ENCODE data around the gene SLC9B1.
"Not testable (repeated sequence)": the region's sequence is repeated elsewhere in the genome, so short reads cannot be mapped to it uniquely, and the experiment has no call there.

SLC9B1 gene

GRCh38 chr4:102871772-102872171, 147.7 kb downstream of the SLC9B1 start:
- no peak for DNase-seq

- no peak for DNase-seq
These were observed 149.8 kb downstream of the SLC9B1 start for GRCh38 chr4:102869569-102870197.

DNA sequence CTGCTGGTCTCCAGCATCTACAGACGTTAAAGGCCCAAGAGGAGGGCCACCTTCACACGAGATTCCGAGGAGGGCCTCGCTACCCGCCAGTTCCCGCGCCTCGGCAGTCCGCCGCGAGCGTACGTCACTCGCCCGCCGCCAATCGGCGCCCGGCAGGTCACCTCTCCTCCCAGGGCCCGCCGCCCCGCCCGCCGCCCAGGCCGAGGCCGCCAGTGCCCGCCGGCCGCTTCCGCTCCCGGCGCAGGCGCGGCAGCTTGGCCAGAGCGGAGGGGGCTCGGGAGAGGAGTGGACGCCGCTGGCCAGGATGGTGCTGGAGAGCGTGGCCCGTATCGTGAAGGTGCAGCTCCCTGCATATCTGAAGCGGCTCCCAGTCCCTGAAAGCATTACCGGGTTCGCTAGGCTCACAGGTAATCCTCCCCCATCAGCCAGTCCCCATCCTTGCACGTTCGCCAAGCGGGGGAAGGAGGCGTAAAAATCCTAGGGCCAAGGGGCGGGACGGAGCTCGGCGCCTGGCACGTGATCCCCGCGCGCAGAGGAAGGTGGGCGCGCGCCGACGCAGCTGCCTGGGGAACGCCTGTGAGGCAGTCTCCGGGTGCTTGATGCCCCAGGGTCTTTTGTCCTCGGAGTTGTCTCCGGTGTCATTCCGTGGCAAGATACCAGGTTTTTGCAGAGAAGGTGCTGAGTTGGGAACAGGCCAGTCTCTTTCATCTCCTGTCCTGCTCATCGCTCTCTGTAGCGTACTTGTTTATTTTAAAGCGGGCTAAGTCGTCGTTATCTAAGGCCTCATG, 150.5 kb downstream of the SLC9B1 start, which contains the start of gene CISD2:
Gene CISD2 (plus strand): TSS at position 212 of the 788 bp plus-strand sequence. CDS start 93 bp downstream, at position 305.
- DNase-seq = peak; percentile 84

GRCh38 chr4:102868153-102868780, 151.2 kb downstream of the SLC9B1 start:
- peak; percentile 9 for DNase-seq

GRCh38 chr4:102867278-102868152, 152.0 kb downstream of the SLC9B1 start:
- DNase-seq = no peak

GRCh38 chr4:102865327-102865726, 154.2 kb downstream of the SLC9B1 start:
- not testable (repeated sequence) for DNase-seq

DNA sequence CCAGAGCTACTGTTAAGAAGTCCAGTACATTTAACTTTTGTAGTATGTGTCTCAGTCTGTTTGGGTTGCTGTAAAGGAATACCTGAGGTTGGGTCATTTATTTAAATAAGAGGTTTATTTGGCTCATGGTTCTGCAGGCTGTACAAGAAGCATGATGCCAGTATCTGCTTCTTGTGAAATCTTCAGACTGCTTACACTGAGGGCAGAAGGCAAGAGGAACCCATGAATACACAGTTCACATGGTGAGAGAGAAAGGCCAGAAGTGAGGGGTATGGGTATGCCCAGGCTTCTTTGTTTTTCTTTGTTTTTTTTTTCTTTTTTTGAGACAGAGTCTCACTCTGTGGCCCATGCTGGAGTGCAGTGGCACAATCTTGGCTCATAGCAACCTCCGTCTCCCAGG, 156.8 kb downstream of the SLC9B1 start:
- no peak for DNase-seq

- DNase-seq = no peak
These were observed 157.5 kb downstream of the SLC9B1 start for GRCh38 chr4:102862016-102862415.

- no peak for DNase-seq
These were observed 158.7 kb downstream of the SLC9B1 start for GRCh38 chr4:102860611-102861324.

DNA sequence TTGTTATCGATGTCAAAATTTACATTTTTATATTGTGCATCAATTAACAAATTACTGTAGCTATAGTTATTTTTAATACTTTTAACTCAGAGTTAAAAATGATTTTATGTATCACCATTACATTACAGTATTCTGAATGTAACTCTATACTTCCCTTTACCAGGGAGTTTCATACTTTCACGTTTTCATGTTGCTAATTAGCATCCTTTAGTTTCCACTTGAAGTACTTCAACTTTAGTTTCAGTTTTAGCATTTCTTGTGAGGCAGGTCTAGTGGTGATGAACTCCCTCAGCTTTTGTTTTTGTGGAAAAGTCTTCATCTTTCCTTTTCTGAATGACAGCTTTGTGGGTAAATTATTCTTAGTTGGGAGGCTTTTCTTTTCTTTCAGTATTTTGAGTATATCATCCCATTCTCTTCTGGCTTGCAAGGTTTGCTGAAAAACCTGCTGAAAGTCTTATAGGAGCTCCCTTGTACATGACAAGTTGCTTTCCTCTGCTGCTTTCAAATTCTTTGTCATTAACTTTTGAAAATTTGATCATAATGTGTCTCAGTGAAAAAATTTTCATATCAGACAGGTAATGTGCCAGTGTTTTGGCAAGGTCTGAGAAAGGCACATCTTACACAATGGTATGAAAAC, 160.6 kb downstream of the SLC9B1 start:
- no peak for DNase-seq

All from T-helper 9 cell (primary cell).